Lung (tissue), 12 donors: ENCODE measurements around the gene ATG2B. TPM values are rescaled to one million over a fixed set of nuclear protein-coding genes. Genes with fewer than 3 reads are reported as not detected.
"Not testable (repeated sequence)": the region's sequence is repeated elsewhere in the genome, so short reads cannot be mapped to it uniquely, and the experiment has no call there.

ENCODE experiments used
- ATAC-seq: fragments of 200-7000 bp; cut with Tn5 transposase; one replicate; pipeline ENCODE4 v1.9.1; 2020; ENCODE audit warnings: moderate number of reproducible peaks; ENCODE audit not compliant: insufficient read depth, low FRiP score
- DNase-seq, 3 donors: peaks; one replicate each; pipeline ENCODE4 v3.0.0-alpha.2; 2013 to 2017
- H3K27ac ChIP-seq, 2 donors: one replicate each; pipeline ENCODE4 v1.5.1; 2013; ENCODE audit warnings: mild to moderate bottlenecking in 2 of 2, moderate library complexity in 2 of 2, control low read depth in 1 of 2, inconsistent platforms in 1 of 2, low read depth in 1 of 2, low read length in 1 of 2
- H3K27me3 ChIP-seq, 3 donors: one replicate each; pipeline ENCODE4 v1.5.1; 2013; ENCODE audit warnings: low read length in 2 of 3; ENCODE audit not compliant: control insufficient read depth in 3 of 3, insufficient read depth in 3 of 3
- H3K36me3 ChIP-seq, 4 donors: one replicate each; pipeline ENCODE4 v1.5.1; 2013; ENCODE audit warnings: low read length in 4 of 4, mild to moderate bottlenecking in 1 of 4, moderate library complexity in 1 of 4; ENCODE audit not compliant: control insufficient read depth in 4 of 4, insufficient read depth in 4 of 4
- H3K4me1 ChIP-seq, 5 donors: one replicate each; pipeline ENCODE4 v1.5.1; 2013; ENCODE audit warnings: low read length in 5 of 5, mild to moderate bottlenecking in 2 of 5, moderate library complexity in 1 of 5; ENCODE audit not compliant: control insufficient read depth in 5 of 5, insufficient read depth in 5 of 5
- H3K4me3 ChIP-seq: one replicate; pipeline ENCODE4 v1.5.1; 2013; ENCODE audit warnings: mild to moderate bottlenecking, control low read depth, moderate library complexity
- H3K9ac ChIP-seq, 2 donors: one replicate each; pipeline ENCODE4 v1.5.1; 2013; ENCODE audit warnings: low read length in 2 of 2, control low read depth in 1 of 2; ENCODE audit not compliant: insufficient read depth in 1 of 2
- H3K9me3 ChIP-seq, 4 donors: one replicate each; pipeline ENCODE4 v1.5.1; 2013; ENCODE audit warnings: low read length in 3 of 4, mild to moderate bottlenecking in 1 of 4, moderate library complexity in 1 of 4; ENCODE audit not compliant: control insufficient read depth in 4 of 4, insufficient read depth in 3 of 4
- CTCF ChIP-seq: IDR thresholded peaks from 2 replicates; pipeline ENCODE4 v1.5.1; 2012; ENCODE audit warnings: mild to moderate bottlenecking; ENCODE audit errors: control extremely low read depth, extremely low read depth
- WGBS, 2 donors: extraction: QIAGEN DNeasy Blood & Tissue Kit; methylation state at CpG; one replicate each; pipeline ENCODE4 v1.1.7; 2013; 5-methylcytosine and 5-hydroxymethylcytosine counted together
- polyA plus RNA-seq, 2 donors: library from polyadenylated mRNA; stranded (reverse); fragments of 200-250 nt; gene quantifications; one replicate each; pipeline ENCODE4 v1.2.1, GENCODE V29; 2013
- total RNA-seq, 2 donors: library from RNA; depleted of rRNA in 1 of 2; stranded (reverse); fragments of >200 nt in 1 of 2; gene quantifications; one replicate each; pipeline ENCODE4 v1.2.1, GENCODE V29; 2014 to 2021
- donor health status: control.
- donor health status: control.
- donor health status: Bipolar disorder and iron deficiency.
- donor health status: healthy.
- donor health status: DM: yes; HTN: yes; CAD: no.

Gene ATG2B
- total and polyA plus RNA-seq, 4 donors = 3.6 to 64.3 (median 13.2) TPM

DNA sequence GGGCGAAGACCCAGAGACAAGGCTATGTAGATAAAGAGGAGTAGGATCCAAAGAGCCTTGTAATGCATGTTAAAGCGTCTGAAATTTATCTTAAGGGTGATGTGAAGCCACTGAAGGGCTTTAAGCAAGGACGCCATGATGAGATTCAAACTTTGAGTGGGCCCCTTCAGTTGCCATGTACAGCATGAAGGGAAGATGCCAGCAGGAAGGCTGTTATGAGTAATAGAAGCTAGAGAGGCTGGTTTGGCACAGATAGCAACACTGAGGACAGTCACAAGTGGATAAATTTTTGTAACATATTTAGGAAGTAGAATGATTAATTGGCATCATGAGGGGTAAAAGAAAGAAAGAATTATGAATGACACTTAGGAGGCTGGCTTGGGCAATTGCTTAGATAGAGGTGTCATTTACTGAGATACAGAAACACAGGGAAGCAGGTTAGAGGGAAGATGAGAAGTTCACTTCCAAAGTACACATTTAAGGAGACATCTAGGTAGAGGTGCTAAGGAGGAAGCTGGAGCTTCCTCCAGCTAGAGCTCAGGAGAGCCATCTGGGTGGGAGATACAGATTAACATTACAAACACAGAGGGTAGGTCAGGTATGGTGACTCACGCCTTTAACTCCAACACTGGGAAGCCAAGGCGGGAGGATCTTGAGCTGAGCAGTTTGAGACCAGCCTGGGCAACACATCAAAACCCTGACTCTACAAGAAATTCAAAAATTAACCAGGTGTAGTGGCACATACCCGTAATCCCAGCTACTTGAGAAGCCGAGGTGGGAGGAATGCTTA, 13.7 kb downstream of the ATG2B start:
- Histone ChIP-seq H3K9ac (no peak overlapping the region), H3K4me3 (no peak overlapping the region), H3K9me3 (no peaks in the 10 kb centered on the region), H3K4me1 (peaks cover 0 to 6% (median 0%) of the 10 kb centered on the region in 5 donors), H3K27me3 (no peaks in the 10 kb centered on the region), H3K36me3 (peaks cover 0 to 9% (median 2%) of the 10 kb centered on the region in 4 donors), H3K27ac (peak overlapping the region in 1 of 2 donors; percentile 14)
- TF ChIP-seq CTCF = no peak
- DNase-seq = no peak
- 79 to 91% methylated on average over 7 of the region's 7 CpGs for WGBS, 2 donors
- ATAC-seq = no peak

DNA sequence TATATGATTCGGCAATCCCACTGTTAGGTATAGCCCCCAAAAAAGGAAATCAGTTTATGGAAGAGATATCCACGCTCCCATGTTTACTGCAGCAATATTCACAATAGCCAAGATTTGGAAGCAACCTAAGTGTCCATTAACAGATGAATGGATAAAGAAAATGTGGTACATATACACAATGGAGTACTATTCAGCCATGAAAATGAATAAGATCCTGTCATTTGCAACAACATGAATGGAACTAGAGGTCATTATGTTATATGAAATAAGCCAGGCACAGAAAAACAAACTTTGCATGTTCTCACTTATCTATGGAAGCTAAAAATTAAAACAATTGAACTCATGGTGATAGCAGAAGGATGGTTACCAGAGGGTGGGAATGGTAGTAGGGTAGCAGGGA, 15.2 kb downstream of the ATG2B start:
- DNase-seq, H3K4me3 ChIP-seq, H3K4me1 ChIP-seq, H3K27me3 ChIP-seq, ATAC-seq, H3K9ac ChIP-seq, H3K9me3 ChIP-seq, H3K36me3 ChIP-seq, H3K27ac ChIP-seq: not testable (repeated sequence)
- 92 to 96% methylated on average over 2 of the region's 2 CpGs for WGBS, 2 donors

GRCh38 chr14:96345669-96346068, 17.5 kb downstream of the ATG2B start:
- Histone ChIP-seq H3K27ac (no peak overlapping the region), H3K9me3 (no peaks in the 10 kb centered on the region), H3K4me1 (peaks cover 0 to 4% (median 0%) of the 10 kb centered on the region in 5 donors), H3K27me3 (no peaks in the 10 kb centered on the region), H3K4me3 (no peak overlapping the region), H3K9ac (no peak overlapping the region), H3K36me3 (peaks cover under 1 to 10% (median 3%) of the 10 kb centered on the region in 4 donors)
- DNase-seq (no peak), ATAC-seq (no peak)
- WGBS, 2 donors = 87 to 89% methylated on average over 2 of the region's 2 CpGs
- TF ChIP-seq CTCF = no peak

GRCh38 chr14:96341323-96341722, 21.8 kb downstream of the ATG2B start:
- ATAC-seq (no peak), DNase-seq (no peak)
- Histone ChIP-seq H3K27ac (no peak overlapping the region), H3K4me3 (no peak overlapping the region), H3K27me3 (no peaks in the 10 kb centered on the region), H3K36me3 (peaks cover 4 to 19% (median 11%) of the 10 kb centered on the region in 4 donors), H3K9ac (no peak overlapping the region), H3K4me1 (no peaks in the 10 kb centered on the region), H3K9me3 (peaks cover 0 to 2% (median 0%) of the 10 kb centered on the region in 4 donors)
- 86 to 88% methylated on average over 3 of the region's 3 CpGs for WGBS, 2 donors
- TF ChIP-seq CTCF = no peak
